Right lobe of liver (tissue), 6 donors: ENCODE measurements around the gene NEB. TPM values are rescaled to one million over a fixed set of nuclear protein-coding genes. Genes with fewer than 3 reads are reported as not detected.

Experiments used
- ATAC-seq, 4 donors: fragments of 200-7000 bp; cut with Tn5 transposase; one replicate each; pipeline ENCODE4 v1.9.1; 2020; ENCODE audit warnings: mild to moderate bottlenecking in 4 of 4, moderate library complexity in 4 of 4
- DNase-seq, 3 donors: peaks; one replicate each; pipeline ENCODE4 v3.0.0-alpha.2; 2020
- H3K27ac ChIP-seq, 3 donors: fragments of 200-600 bp; one replicate each; pipeline ENCODE4 v1.8.0; 2022
- H3K27me3 ChIP-seq, 2 donors: fragments of 200-600 bp; one replicate each; pipeline ENCODE4 v1.8.0; 2022
- H3K36me3 ChIP-seq, 4 donors: fragments of 200-600 bp; sonication (generic) in 1 of 4; one replicate each; pipeline versions ENCODE4 v1.5.1 to v1.8.0; 2017 to 2022; ENCODE audit warnings: control low read depth in 1 of 4
- H3K4me1 ChIP-seq, 4 donors: fragments of 200-600 bp; sonication (generic) in 1 of 4; one replicate each; pipeline versions ENCODE4 v1.5.1 to v1.8.0; 2017 to 2022; ENCODE audit warnings: control low read depth in 1 of 4
- H3K4me3 ChIP-seq, 3 donors: fragments of 200-600 bp; one replicate each; pipeline ENCODE4 v1.8.0; 2022
- H3K9me3 ChIP-seq, 4 donors: fragments of 200-600 bp; sonication (generic) in 1 of 4; one replicate each; pipeline versions ENCODE4 v1.5.1 to v1.8.0; 2017 to 2022; ENCODE audit warnings: control low read depth in 1 of 4
- CTCF ChIP-seq, 4 donors: fragments of 200-600 bp in 3 of 4; fragments of 450-650 bp in 1 of 4; IDR thresholded peaks; one replicate each; pipeline versions ENCODE4 v1.5.1 to v1.8.0; 2016 to 2022; ENCODE audit warnings: antibody characterized with exemption in 4 of 4, mild to moderate bottlenecking in 2 of 4
- POLR2A ChIP-seq: fragments of 450-650 bp; IDR thresholded peaks from one replicate; pipeline ENCODE4 v1.6.1; 2017; ENCODE audit warnings: antibody characterized with exemption, mild to moderate bottlenecking
- WGBS: methylation state at CpG from one replicate; pipeline ENCODE4 v1.1.6; 2018; ENCODE audit warnings: low coverage, low lambda C conversion rate; ENCODE audit not compliant: insufficient coverage; ENCODE audit errors: missing lambda C conversion rate; 5-methylcytosine and 5-hydroxymethylcytosine counted together
- intact Hi-C, 2 donors: fragments of 100-400 bp; cut with DNase I; formaldehyde crosslinking; loops; one replicate each; pipeline versions ENCODE4 v1.11.2 to v1.14.1; 2022
- total RNA-seq, 6 experiments: library from RNA; depleted of rRNA in 2 of 6; stranded (reverse); fragments of >200 nt in 2 of 6; fragmentation: NEBNext Ultra II Directional in 3 of 6; extraction: Animal tissue kit (Norgen Biotek cat#: 25700) in 3 of 6; gene quantifications; one replicate each; pipeline versions ENCODE4 v1.1.0 to v1.2.4, GENCODE V29; 2016 to 2023
- donor health status: DM: no; HTN: yes; CAD: no.
- donor health status: DM: no; HTN: no; CAD: no.
- donor health status: DM: no; HTN: no; CAD: no.
- donor health status: DM: no; HTN: yes; CAD: no.
- donor health status: DM: no; HTN: yes; CAD: no.

Gene NEB
- total RNA-seq, 6 experiments from 2014 or later, result 1.3 to 23.1 (median 9.2) TPM

- Histone ChIP-seq H3K4me3 (no peak overlapping the region), H3K27ac (no peak overlapping the region), H3K27me3 (no peaks in the 10 kb centered on the region), H3K4me1 (peaks cover 0 to 15% (median 4%) of the 10 kb centered on the region in 4 donors), H3K9me3 (no peaks in the 10 kb centered on the region), H3K36me3 (no peaks in the 10 kb centered on the region)
- DNase-seq, result no peak
- TF ChIP-seq POLR2A (no peak), CTCF (IDR thresholded peaks at IDR 0.05) (no peak)
- ATAC-seq, result no peak
- 98% methylated on average over 8 of the region's 9 CpGs for WGBS
- intact Hi-C loops, result no loop called here
Observed at GRCh38 chr2:151640087-151640486, 94.2 kb downstream of the NEB start.

DNA sequence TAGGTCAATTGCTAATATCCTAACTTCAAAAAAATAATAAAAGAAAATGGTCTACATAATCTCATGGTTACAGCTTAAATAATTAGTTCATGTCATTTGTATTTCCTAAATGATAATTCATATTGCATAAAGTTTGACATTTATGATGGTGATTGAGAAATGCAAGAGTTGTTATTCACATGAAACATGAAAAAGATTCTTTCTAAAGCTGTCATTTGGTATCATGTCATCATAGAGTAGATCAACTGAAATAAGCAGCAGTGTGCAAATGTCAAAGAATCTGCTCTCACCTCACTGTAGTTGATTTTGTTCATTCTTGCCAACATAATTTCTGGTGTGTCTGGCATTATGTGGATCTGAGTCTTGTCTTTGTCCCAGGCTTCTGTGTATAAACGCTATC, 95.3 kb downstream of the NEB start:
- WGBS, result 93% methylated on average over 1 of the region's 1 CpG
- TF ChIP-seq CTCF (IDR thresholded peaks at IDR 0.05) (no peak), POLR2A (no peak)
- no peaks in the 10 kb centered on the region for H3K9me3 ChIP-seq
- peaks cover 0 to 15% (median 4%) of the 10 kb centered on the region in 4 donors for H3K4me1 ChIP-seq
- no peak for ATAC-seq
- DNase-seq, result no peak
- H3K27ac ChIP-seq, result no peak overlapping the region
- no peak overlapping the region for H3K4me3 ChIP-seq
- intact Hi-C loops, result no loop called here
- no peaks in the 10 kb centered on the region for H3K27me3 ChIP-seq
- H3K36me3 ChIP-seq, result no peaks in the 10 kb centered on the region

- H3K9me3 ChIP-seq, result no peaks in the 10 kb centered on the region
- intact Hi-C loops, result no loop called here
- H3K27ac ChIP-seq, result peak overlapping the region in 2 of 3 donors; percentile 26 to 48
- ATAC-seq, result peak; percentile 96 to 97 (median 97)
- no peaks in the 10 kb centered on the region for H3K27me3 ChIP-seq
- H3K4me3 ChIP-seq, result peak overlapping the region in 1 of 3 donors; percentile 27
- 4% methylated on average over 4 of the region's 4 CpGs for WGBS
- DNase-seq, result peak; percentile 49 to 71 (median 64)
- TF ChIP-seq CTCF (IDR thresholded peaks at IDR 0.05) (no peak), POLR2A (no peak)
- H3K36me3 ChIP-seq, result no peaks in the 10 kb centered on the region
- peaks cover 0 to 15% (median 4%) of the 10 kb centered on the region in 4 donors for H3K4me1 ChIP-seq
Observed at GRCh38 chr2:151638191-151638933, 95.9 kb downstream of the NEB start.

- Histone ChIP-seq H3K4me3 (no peak overlapping the region), H3K9me3 (no peaks in the 10 kb centered on the region), H3K27ac (no peak overlapping the region), H3K27me3 (no peaks in the 10 kb centered on the region), H3K4me1 (peaks cover 0 to 15% (median 4%) of the 10 kb centered on the region in 4 donors), H3K36me3 (no peaks in the 10 kb centered on the region)
- peak; percentile 23 to 56 (median 47) for ATAC-seq
- TF ChIP-seq POLR2A (no peak), CTCF (IDR thresholded peaks at IDR 0.05) (no peak)
- no peak for DNase-seq
- intact Hi-C loops, result no loop called here
- 25% methylated on average over 6 of the region's 8 CpGs for WGBS
Observed at GRCh38 chr2:151637271-151637781, 97.0 kb downstream of the NEB start.
